CD14-positive monocyte (primary cell): ENCODE data around the gene SPATA6L. TPM values are rescaled to one million over a fixed set of nuclear protein-coding genes. Genes with fewer than 3 reads are reported as not detected.
A peak's percentile ranks its signal among the peaks of the same experiment; 100 is the strongest.

Experiments
- DNase-seq, 3 donors: peaks; one replicate each; pipeline ENCODE4 v3.0.0-alpha.2; 2011 to 2022
- H2AFZ ChIP-seq: 2 replicates; pipeline ENCODE4 v1.6.0; 2012; ENCODE audit warnings: mild to moderate bottlenecking, low read depth, low read length, inconsistent platforms; ENCODE audit not compliant: insufficient read depth, poor library complexity, severe bottlenecking
- H3K27ac ChIP-seq, 2 donors: 1 replicate in 1 of 2; 2 replicates in 1 of 2; pipeline ENCODE4 v1.5.1; 2012 to 2013; ENCODE audit warnings: low read length in 2 of 2, control low read depth in 1 of 2, inconsistent platforms in 1 of 2, low read depth in 1 of 2, mild to moderate bottlenecking in 1 of 2
- H3K27me3 ChIP-seq, 2 donors: one replicate each; pipeline versions ENCODE4 v1.6.0 to v1.6.1; 2011 to 2013; ENCODE audit warnings: low read length in 2 of 2; ENCODE audit not compliant: control insufficient read depth in 2 of 2, insufficient read depth in 2 of 2
- H3K36me3 ChIP-seq, 2 donors: replicated peaks in 1 of 2; 1 replicate in 1 of 2; 2 replicates in 1 of 2; pipeline versions ENCODE4 v1.5.1 to v1.6.1; 2012 to 2013; ENCODE audit warnings: low read length in 2 of 2, control low read depth in 1 of 2, inconsistent platforms in 1 of 2, mild to moderate bottlenecking in 1 of 2; ENCODE audit not compliant: insufficient read depth in 2 of 2, control insufficient read depth in 1 of 2
- H3K4me1 ChIP-seq, 2 donors: 1 replicate in 1 of 2; 2 replicates in 1 of 2; pipeline versions ENCODE4 v1.5.1 to v1.6.1; 2012 to 2013; ENCODE audit warnings: low read length in 2 of 2, control low read depth in 1 of 2, inconsistent platforms in 1 of 2, mild to moderate bottlenecking in 1 of 2, moderate library complexity in 1 of 2; ENCODE audit not compliant: insufficient read depth in 2 of 2, control insufficient read depth in 1 of 2
- H3K4me2 ChIP-seq: replicated peaks from 2 replicates; pipeline ENCODE3; 2012; ENCODE audit warnings: low read length, moderate library complexity, mild to moderate bottlenecking; ENCODE audit not compliant: poor library complexity, severe bottlenecking; ENCODE audit errors: extremely low read depth
- H3K4me3 ChIP-seq, 3 experiments: fragments of 200-600 bp in 1 of 3; sonication (generic) in 1 of 3; replicated peaks in 1 of 3; 1 replicate in 2 of 3; 2 replicates in 1 of 3; pipeline ENCODE4 v1.5.1; 2011 to 2013; ENCODE audit warnings: low read length in 3 of 3, mild to moderate bottlenecking in 3 of 3, control low read depth in 2 of 3, low read depth in 2 of 3, inconsistent platforms in 1 of 3, moderate library complexity in 1 of 3
- H3K79me2 ChIP-seq: 2 replicates; pipeline ENCODE4 v1.6.0; 2012; ENCODE audit warnings: mild to moderate bottlenecking, control low read depth, inconsistent platforms, low read length, moderate library complexity; ENCODE audit not compliant: insufficient read depth
- H3K9ac ChIP-seq: 2 replicates; pipeline ENCODE4 v1.6.0; 2017; ENCODE audit warnings: low read length, mild to moderate bottlenecking; ENCODE audit not compliant: insufficient read depth, poor library complexity, severe bottlenecking
- H3K9me3 ChIP-seq, 2 donors: replicated peaks in 1 of 2; 1 replicate in 1 of 2; 2 replicates in 1 of 2; pipeline versions ENCODE4 v1.5.1 to v1.6.1; 2012 to 2013; ENCODE audit warnings: low read length in 2 of 2, control low read depth in 1 of 2; ENCODE audit not compliant: control insufficient read depth in 1 of 2, insufficient read depth in 1 of 2
- H4K20me1 ChIP-seq: 2 replicates; pipeline ENCODE4 v1.6.0; 2012; ENCODE audit warnings: mild to moderate bottlenecking, low read length, control low read depth, moderate library complexity; ENCODE audit not compliant: insufficient read depth
- H3K27ac Mint-ChIP-seq, 7 donors: one replicate each; pipeline ENCODE4 v1.8.0; 2020; ENCODE audit warnings: mild to moderate bottlenecking in 7 of 7, mixed read lengths in 7 of 7, moderate library complexity in 6 of 7, inconsistent platforms in 2 of 7
- H3K27me3 Mint-ChIP-seq, 3 donors: one replicate each; pipeline ENCODE4 v1.8.0; 2021 to 2022; ENCODE audit warnings: low read depth in 3 of 3, mild to moderate bottlenecking in 3 of 3, mixed read lengths in 3 of 3, moderate library complexity in 3 of 3, inconsistent platforms in 1 of 3
- H3K36me3 Mint-ChIP-seq, 2 donors: one replicate each; pipeline ENCODE4 v1.8.0; 2020; ENCODE audit warnings: mixed read lengths in 2 of 2, inconsistent platforms in 1 of 2, mild to moderate bottlenecking in 1 of 2
- H3K4me1 Mint-ChIP-seq: one replicate; pipeline ENCODE4 v1.8.0; 2020; ENCODE audit warnings: mild to moderate bottlenecking, mixed read lengths
- H3K4me3 Mint-ChIP-seq, 2 donors: one replicate each; pipeline ENCODE4 v1.8.0; 2020; ENCODE audit warnings: mild to moderate bottlenecking in 2 of 2, mixed read lengths in 2 of 2, moderate library complexity in 1 of 2
- H3K9me3 Mint-ChIP-seq, 7 donors: one replicate each; pipeline ENCODE4 v1.8.0; 2020 to 2022; ENCODE audit warnings: mixed read lengths in 7 of 7, mild to moderate bottlenecking in 6 of 7, moderate library complexity in 6 of 7, inconsistent platforms in 2 of 7
- CTCF ChIP-seq: fragments of 200-600 bp; IDR thresholded peaks from one replicate; pipeline ENCODE4 v1.8.0; 2022; ENCODE audit warnings: antibody characterized with exemption, mild to moderate bottlenecking
- WGBS: methylation state at CpG from one replicate; pipeline ENCODE4 v1.1.5; 2013; ENCODE audit warnings: missing lambda C conversion rate; ENCODE audit not compliant: insufficient coverage; 5-methylcytosine and 5-hydroxymethylcytosine counted together
- intact Hi-C, 2 donors: fragments of 100-400 bp; cut with micrococcal nuclease; formaldehyde crosslinking; loops; one replicate each; pipeline versions ENCODE4 v1.15.0 to v1.15.1; 2023
- polyA plus RNA-seq, 3 donors: library from polyadenylated mRNA; depleted of rRNA in 1 of 3; unstranded in 2 of 3; stranded (reverse) in 1 of 3; fragments of 300-500 nt in 2 of 3; fragments of >200 nt in 1 of 3; fragmentation: Illumina TruSeq in 2 of 3; gene quantifications; 1 replicate in 2 of 3; 2 replicates in 1 of 3; pipeline ENCODE4 v1.2.3, GENCODE V29; 2012 to 2021

SPATA6L gene
- polyA plus RNA-seq, 3 donors: not detected

GRCh38 chr9:4567601-4568000, 98.7 kb downstream of the SPATA6L start:
- H3K36me3 ChIP-seq: no peaks in the 10 kb centered on the region
- H3K9me3 ChIP-seq: no peaks in the 10 kb centered on the region
- TF ChIP-seq CTCF: no peak
- Mint-ChIP-seq H3K27me3 (peaks cover 2 to 3% (median 3%) of the 10 kb centered on the region in 3 donors), H3K4me1 (no peaks in the 10 kb centered on the region), H3K36me3 (no peaks in the 10 kb centered on the region), H3K27ac (no peak overlapping the region), H3K9me3 (peaks cover 0 to 14% (median 5%) of the 10 kb centered on the region in 7 donors), H3K4me3 (no peak overlapping the region)
- H2AFZ ChIP-seq: no peak overlapping the region
- H3K4me1 ChIP-seq: no peaks in the 10 kb centered on the region
- no peaks in the 10 kb centered on the region for H4K20me1 ChIP-seq
- DNase-seq: no peak
- H3K4me2 ChIP-seq: no peak overlapping the region
- WGBS: 52% methylated on average over 4 of the region's 8 CpGs
- H3K4me3 ChIP-seq: no peak overlapping the region
- H3K27ac ChIP-seq: no peak overlapping the region
- no peaks in the 10 kb centered on the region for H3K27me3 ChIP-seq
- intact Hi-C loops: no loop called here
- no peak overlapping the region for H3K9ac ChIP-seq
- no peaks in the 10 kb centered on the region for H3K79me2 ChIP-seq

- Histone ChIP-seq H3K27me3 (no peaks in the 10 kb centered on the region), H2AFZ (no peak overlapping the region), H3K9me3 (no peaks in the 10 kb centered on the region), H4K20me1 (no peaks in the 10 kb centered on the region), H3K9ac (no peak overlapping the region), H3K4me3 (no peak overlapping the region), H3K36me3 (no peaks in the 10 kb centered on the region), H3K4me2 (no peak overlapping the region), H3K4me1 (no peaks in the 10 kb centered on the region), H3K27ac (no peak overlapping the region), H3K79me2 (no peaks in the 10 kb centered on the region)
- no CpG with 5 or more reads among the region's 2 CpGs for WGBS
- Mint-ChIP-seq H3K27ac (no peak overlapping the region), H3K4me1 (no peaks in the 10 kb centered on the region), H3K9me3 (peaks cover 0 to 14% (median 5%) of the 10 kb centered on the region in 7 donors), H3K36me3 (no peaks in the 10 kb centered on the region), H3K27me3 (peaks cover 1 to 3% (median 2%) of the 10 kb centered on the region in 3 donors), H3K4me3 (peak overlapping the region in 1 of 2 donors; percentile 1)
- TF ChIP-seq CTCF: no peak
- intact Hi-C loops: no loop called here
- no peak for DNase-seq
Measured at GRCh38 chr9:4566806-4567205, 99.5 kb downstream of the SPATA6L start.
